H1 (cell line): ENCODE data around the gene POLRMT. TPM values are rescaled to one million over a fixed set of nuclear protein-coding genes. Genes with fewer than 3 reads are reported as not detected.

ENCODE experiments used
- CTCF ChIA-PET: fragments of 300-600 bp; sonication (Branson Sonifier 250); formaldehyde crosslinking; loops from one replicate; lab custom pipeline; 2021; ENCODE audit not compliant: partially characterized antibody; lab: Charles Lee
- POLR2A ChIA-PET: fragments of 300-600 bp; sonication (Branson Sonifier 250); formaldehyde crosslinking; loops from one replicate; lab custom pipeline; 2021; ENCODE audit warnings: inconsistent platforms; ENCODE audit not compliant: partially characterized antibody; lab: Charles Lee
- DNase-seq, 2 experiments: peaks; one replicate each; pipeline versions ENCODE4 v3.0.0 to v3.0.0-alpha.2; 2010 to 2022; ENCODE audit warnings: low spot score in 2 of 2, low read depth in 1 of 2, mixed read lengths in 1 of 2
- FAIRE-seq: peaks from 2 replicates; lab custom pipeline; 2011; peaks lifted over from hg19 to GRCh38; lab: Jason Lieb, UNC
- H2AFZ ChIP-seq: 2 replicates; pipeline ENCODE4 v1.8.1; 2012; ENCODE audit warnings: low read length, inconsistent platforms
- H2AK5ac ChIP-seq: 2 replicates; pipeline ENCODE4 v1.6.1; 2013; ENCODE audit warnings: low read depth, low read length
- H2BK120ac ChIP-seq: replicated peaks from 2 replicates; pipeline ENCODE3; 2013; ENCODE audit warnings: low read depth, low read length, inconsistent platforms
- H2BK12ac ChIP-seq: 2 replicates; pipeline ENCODE4 v1.6.1; 2013; ENCODE audit warnings: low read depth, low read length
- H2BK15ac ChIP-seq: 2 replicates; pipeline ENCODE4 v1.6.1; 2013; ENCODE audit warnings: low read length
- H2BK20ac ChIP-seq: 2 replicates; pipeline ENCODE4 v1.6.1; 2013; ENCODE audit warnings: low read length
- H2BK5ac ChIP-seq: 2 replicates; pipeline ENCODE4 v1.6.1; 2013; ENCODE audit warnings: low read depth, low read length
- H3K14ac ChIP-seq: 2 replicates; pipeline ENCODE4 v1.6.1; 2013; ENCODE audit warnings: inconsistent platforms; ENCODE audit not compliant: insufficient read length
- H3K18ac ChIP-seq: 2 replicates; pipeline ENCODE4 v1.6.1; 2013; ENCODE audit warnings: low read length; ENCODE audit errors: extremely low read depth
- H3K23ac ChIP-seq: 2 replicates; pipeline ENCODE4 v1.6.1; 2013; ENCODE audit warnings: inconsistent platforms; ENCODE audit not compliant: insufficient read length
- H3K23me2 ChIP-seq: 2 replicates; pipeline ENCODE4 v1.6.1; 2013; ENCODE audit warnings: low read depth, low read length
- H3K27ac ChIP-seq: 2 replicates; pipeline ENCODE4 v1.6.1; 2011; ENCODE audit warnings: low read depth, low read length, inconsistent platforms
- H3K27me3 ChIP-seq, 4 experiments: replicated peaks in 1 of 4; 1 replicate in 1 of 4; 2 replicates in 3 of 4; pipeline versions ENCODE4 v1.6.1 to v1.8.1; 2011 to 2013; ENCODE audit warnings: low read length in 3 of 4, mild to moderate bottlenecking in 3 of 4, inconsistent platforms in 2 of 4, mixed read lengths in 2 of 4, moderate library complexity in 1 of 4; ENCODE audit not compliant: control insufficient read depth in 3 of 4, insufficient read depth in 3 of 4; ENCODE audit errors: extremely low read depth in 1 of 4
- H3K36me3 ChIP-seq, 4 experiments: 2 replicates each; pipeline versions ENCODE4 v1.6.1 to v1.8.1; 2011 to 2013; ENCODE audit warnings: mild to moderate bottlenecking in 4 of 4, low read length in 3 of 4, moderate library complexity in 2 of 4, control low read depth in 1 of 4, inconsistent platforms in 1 of 4; ENCODE audit not compliant: insufficient read depth in 4 of 4, control insufficient read depth in 2 of 4
- H3K4ac ChIP-seq: replicated peaks from 2 replicates; pipeline ENCODE3; 2013; ENCODE audit warnings: low read length, low read depth, mixed read lengths, inconsistent platforms; ENCODE audit not compliant: insufficient read length
- H3K4me1 ChIP-seq, 4 experiments: replicated peaks in 1 of 4; 1 replicate in 1 of 4; 2 replicates in 3 of 4; pipeline versions ENCODE4 v1.6.1 to v1.8.1; 2011 to 2013; ENCODE audit warnings: low read length in 3 of 4, inconsistent platforms in 2 of 4, mixed read lengths in 1 of 4; ENCODE audit not compliant: insufficient read depth in 4 of 4, control insufficient read depth in 3 of 4
- H3K4me2 ChIP-seq, 2 experiments: 2 replicates each; pipeline versions ENCODE4 v1.6.1 to v1.8.1; 2011 to 2013; ENCODE audit warnings: low read depth in 2 of 2, low read length in 2 of 2, control low read depth in 1 of 2, inconsistent platforms in 1 of 2, mild to moderate bottlenecking in 1 of 2; ENCODE audit not compliant: insufficient read depth in 1 of 2
- H3K4me3 ChIP-seq, 4 experiments: fragments of 200-600, 300-600 bp in 1 of 4; sonication (generic), shearing (Covaris generic), sonication (Bioruptor Twin) in 1 of 4; 2 replicates each; pipeline versions ENCODE4 v1.5.1 to v1.8.1; 2011 to 2016; ENCODE audit warnings: low read length in 4 of 4, low read depth in 3 of 4, control low read depth in 2 of 4, inconsistent platforms in 2 of 4, mild to moderate bottlenecking in 2 of 4, mixed read lengths in 1 of 4, moderate library complexity in 1 of 4; ENCODE audit not compliant: insufficient read depth in 2 of 4; ENCODE audit errors: extremely low read depth in 1 of 4
- H3K56ac ChIP-seq: replicated peaks from 2 replicates; pipeline ENCODE3; 2013; ENCODE audit warnings: low read depth, mild to moderate bottlenecking, mixed read lengths, low read length, inconsistent platforms; ENCODE audit not compliant: insufficient read length
- H3K79me1 ChIP-seq: 2 replicates; pipeline ENCODE4 v1.6.1; 2013; ENCODE audit warnings: low read depth, low read length, control low read depth
- H3K79me2 ChIP-seq, 2 experiments: 2 replicates each; pipeline versions ENCODE4 v1.6.1 to v1.8.1; 2012 to 2013; ENCODE audit warnings: low read length in 2 of 2, mild to moderate bottlenecking in 2 of 2, inconsistent platforms in 1 of 2; ENCODE audit not compliant: insufficient read depth in 2 of 2, control insufficient read depth in 1 of 2
- H3K9ac ChIP-seq, 4 experiments: replicated peaks in 1 of 4; 1 replicate in 1 of 4; 2 replicates in 3 of 4; pipeline versions ENCODE4 v1.6.1 to v1.8.1; 2011 to 2013; ENCODE audit warnings: low read depth in 3 of 4, low read length in 3 of 4, control low read depth in 2 of 4, mild to moderate bottlenecking in 2 of 4, moderate library complexity in 2 of 4, inconsistent platforms in 1 of 4; ENCODE audit errors: extremely low read depth in 1 of 4
- H3K9me3 ChIP-seq, 2 experiments: 2 replicates each; pipeline versions ENCODE4 v1.6.1 to v1.8.1; 2012 to 2013; ENCODE audit warnings: mild to moderate bottlenecking in 2 of 2, moderate library complexity in 2 of 2, control low read depth in 1 of 2, inconsistent platforms in 1 of 2, low read depth in 1 of 2, low read length in 1 of 2, mixed read lengths in 1 of 2; ENCODE audit not compliant: insufficient read depth in 2 of 2
- H4K20me1 ChIP-seq, 2 experiments: replicated peaks in 1 of 2; 2 replicates each; pipeline versions ENCODE3 to v1.8.1; 2011 to 2013; ENCODE audit warnings: inconsistent platforms in 2 of 2, low read length in 2 of 2, mild to moderate bottlenecking in 1 of 2; ENCODE audit not compliant: insufficient read depth in 2 of 2, control insufficient read depth in 1 of 2
- H4K5ac ChIP-seq: 2 replicates; pipeline ENCODE4 v1.6.1; 2013; ENCODE audit warnings: low read length, low read depth, mixed read lengths, inconsistent platforms; ENCODE audit not compliant: insufficient read length
- H4K8ac ChIP-seq: 2 replicates; pipeline ENCODE4 v1.8.0; 2013; ENCODE audit warnings: mild to moderate bottlenecking, moderate library complexity, low read length, inconsistent platforms; ENCODE audit not compliant: insufficient read depth; ENCODE audit errors: extremely low read depth
- H4K91ac ChIP-seq: replicated peaks from 2 replicates; pipeline ENCODE3; 2013; ENCODE audit warnings: low read length, mixed read lengths, inconsistent platforms; ENCODE audit not compliant: insufficient read length
- EZH2 ChIP-seq: fragments of 200-600 bp; sonication (generic); IDR thresholded peaks from 2 replicates; pipeline ENCODE4 v1.7.1; 2012; ENCODE audit warnings: low read depth, mild to moderate bottlenecking, moderate library complexity, low read length, inconsistent platforms; ENCODE audit not compliant: severe bottlenecking
- POLR2AphosphoS5 ChIP-seq: IDR thresholded peaks from 2 replicates; pipeline ENCODE4 v1.6.1; 2011; ENCODE audit warnings: low read depth, low read length
- SIX5 ChIP-seq: IDR thresholded peaks from 2 replicates; pipeline ENCODE4 v1.6.1; 2011; ENCODE audit warnings: mild to moderate bottlenecking, low read depth, low read length
- SP1 ChIP-seq: IDR thresholded peaks from 2 replicates; pipeline ENCODE4 v1.6.1; 2011; ENCODE audit warnings: low read depth, low read length
- WGBS, 2 experiments: shearing (Covaris generic) in 1 of 2; methylation state at CpG; one replicate each; pipeline versions ENCODE4 v1.1.6 to v1.1.7; 2013 to 2015; ENCODE audit warnings: low lambda C conversion rate in 2 of 2, mixed read lengths in 2 of 2, inconsistent platforms in 1 of 2, low coverage in 1 of 2, missing lambda C conversion rate in 1 of 2; ENCODE audit not compliant: insufficient replicate concordance in 2 of 2, insufficient coverage in 1 of 2, insufficient read length in 1 of 2; ENCODE audit errors: extremely low coverage in 1 of 2, missing lambda C conversion rate in 1 of 2; 5-methylcytosine and 5-hydroxymethylcytosine counted together
- polyA plus RNA-seq, 7 experiments: library from polyadenylated mRNA; depleted of rRNA in 3 of 7; stranded (reverse) in 5 of 7; unstranded in 2 of 7; fragments of >200 nt in 5 of 7; fragments of 200-250 nt in 2 of 7; gene quantifications; 1 replicate in 5 of 7; 2 replicates in 1 of 7; 4 replicates in 1 of 7; pipeline versions ENCODE4 v1.2.1 to v1.2.3, GENCODE V29; 2011 to 2013; ENCODE audit warnings: missing spikeins in 2 of 7, mixed read lengths in 2 of 7
- total RNA-seq: library from RNA; stranded (reverse); fragmentation: NEBNext Ultra II Directional; extraction: Animal tissue kit (Norgen Biotek cat#: 25700); gene quantifications from 2 replicates; pipeline ENCODE4 v1.2.1, GENCODE V29; 2021

The POLRMT gene
- total and polyA plus RNA-seq, 2 of the 8 experiments (the other 6 are each of a cell fraction or from before 2014, with no cell fraction given): 93.0 to 111 TPM

GRCh38 chr19:583198-583967 is 50.0 kb downstream of the POLRMT start:
- DNase-seq: no peak
- POLR2A ChIA-PET: interaction anchor here (0.8 to 6.3 kb wide), 16 partner anchors 7 to 444 kb away, joined by 3 to 78 read pairs (median 4); partner anchors contain the start of genes BSG, CDC34 and GZMM
- Histone ChIP-seq H2BK120ac (no peak overlapping the region), H3K79me1 (peaks cover 6% of the 10 kb centered on the region), H2BK20ac (no peak overlapping the region), H4K8ac (0 out of 2 replicates have a peak overlapping the region, but pooled peaks have one; percentile 38), H4K5ac (no peak overlapping the region), H3K23me2 (0 out of 2 replicates have a peak, but pooled peaks cover 2% of the 10 kb centered on the region), H3K4me2 (no peak overlapping the region), H3K9me3 (no peaks in the 10 kb centered on the region), H2AK5ac (no peak overlapping the region), H3K18ac (no peak overlapping the region), H3K36me3 (peaks cover 9 to 37% (median 26%) of the 10 kb centered on the region in 4 experiments; a peak in 6 of 8 replicates), H2AFZ (no peak overlapping the region), H2BK12ac (no peak overlapping the region), H2BK5ac (no peak overlapping the region), H3K23ac (no peak overlapping the region), H3K56ac (no peak overlapping the region), H3K27me3 (peaks cover under 1 to 2% (median 2%) of the 10 kb centered on the region in 4 experiments; a peak in 6 of 7 replicates), H3K9ac (no peak overlapping the region), H4K91ac (no peak overlapping the region), H3K4me1 (peaks cover 0 to 8% (median 4%) of the 10 kb centered on the region in 4 experiments; a peak in 4 of 7 replicates), H4K20me1 (peaks cover 21 to 30% of the 10 kb centered on the region in 2 experiments), H3K14ac (no peak overlapping the region), H2BK15ac (no peak overlapping the region), H3K79me2 (peaks cover under 1 to 22% of the 10 kb centered on the region in 2 experiments; a peak in 3 of 4 replicates), H3K4ac (no peak overlapping the region), H3K4me3 (no peak overlapping the region), H3K27ac (0 out of 2 replicates have a peak overlapping the region, but pooled peaks have one; percentile 19)
- no peak for FAIRE-seq
- WGBS, 2 experiments: 94% methylated on average over 22 of the region's 27 CpGs; no CpG with 5 or more reads in 1 of the 2 experiments
- TF ChIP-seq POLR2AphosphoS5: peak; percentile 77
- TF ChIP-seq SP1: peak; percentile 33; the same call in 1 of the 2 replicates
- TF ChIP-seq SIX5: peak; percentile 9; the same call in 1 of the 2 replicates
- TF ChIP-seq EZH2: no peak
- CTCF ChIA-PET: interaction anchor here (0.8 to 4.7 kb wide), 16 partner anchors 8 to 151 kb away, joined by 3 to 51 read pairs (median 4); no protein-coding TSS in a partner anchor
